Peyer's patch (tissue), 4 donors: ENCODE measurements around the gene CMTM6. TPM values are rescaled to one million over a fixed set of nuclear protein-coding genes. Genes with fewer than 3 reads are reported as not detected.

Source experiments
- small RNA-seq, 2 donors: library from RNA; depleted of rRNA; stranded (forward); fragments of <200 nt; gene quantifications; one replicate each; pipeline ENCODE3, GENCODE V24; 2016
- total RNA-seq, 4 donors: library from RNA; depleted of rRNA; stranded (reverse); fragments of >200 nt; gene quantifications; one replicate each; pipeline ENCODE4 v1.1.0, GENCODE V29; 2016

CMTM6 gene
- total RNA-seq, 4 donors from 2014 or later: 14.9 to 32.8 (median 26.8) TPM

Small RNA genes lying within 50 kb of the gene (small RNA-seq; reads per million reads assigned to genes)
- gene MIR548AY: 0 to 0.23 reads per million in 2 donors

Other genes with a start within 250 kb of the CMTM6 start
- 10 to 100 TPM in 2 of 4 donors, 1 to 10 TPM in 2; 5.7 to 41.3 (median 10.5) TPM for gene CMTM7, start 111.0 kb downstream of the CMTM6 start, total RNA-seq
- 10 to 100 TPM; 15.3 to 26.4 (median 19.4) TPM for gene DYNC1LI1, start 68.0 kb upstream of the CMTM6 start, total RNA-seq
- gene CNOT10, start 182.3 kb upstream of the CMTM6 start, total RNA-seq: 10 to 100 TPM; 22.8 to 46.3 (median 31.5) TPM